Prostate gland (tissue), 2 donors: ENCODE results near the gene GTPBP3.

Source experiments
- POLR2A ChIP-seq: fragments of 450-650 bp; IDR thresholded peaks from one replicate; pipeline ENCODE4 v1.6.1; 2016; ENCODE audit warnings: antibody characterized with exemption, mild to moderate bottlenecking
- POLR2AphosphoS5 ChIP-seq: sonication (generic); formaldehyde crosslinking; IDR thresholded peaks from one replicate; pipeline ENCODE4 v1.6.1; 2017; ENCODE audit warnings: antibody characterized with exemption
- TF ChIP-seq, protein P1 (sequence below), 4 experiments: fragments of 200-600 bp in 2 of 4; fragments of 450-650 bp in 2 of 4; sonication (generic) in 2 of 4; IDR thresholded peaks; 1 replicate in 3 of 4; 2 replicates in 1 of 4; pipeline ENCODE4 v1.5.1; 2016 to 2019; ENCODE audit warnings: antibody characterized with exemption in 4 of 4, mild to moderate bottlenecking in 2 of 4, moderate library complexity in 2 of 4

DNA sequence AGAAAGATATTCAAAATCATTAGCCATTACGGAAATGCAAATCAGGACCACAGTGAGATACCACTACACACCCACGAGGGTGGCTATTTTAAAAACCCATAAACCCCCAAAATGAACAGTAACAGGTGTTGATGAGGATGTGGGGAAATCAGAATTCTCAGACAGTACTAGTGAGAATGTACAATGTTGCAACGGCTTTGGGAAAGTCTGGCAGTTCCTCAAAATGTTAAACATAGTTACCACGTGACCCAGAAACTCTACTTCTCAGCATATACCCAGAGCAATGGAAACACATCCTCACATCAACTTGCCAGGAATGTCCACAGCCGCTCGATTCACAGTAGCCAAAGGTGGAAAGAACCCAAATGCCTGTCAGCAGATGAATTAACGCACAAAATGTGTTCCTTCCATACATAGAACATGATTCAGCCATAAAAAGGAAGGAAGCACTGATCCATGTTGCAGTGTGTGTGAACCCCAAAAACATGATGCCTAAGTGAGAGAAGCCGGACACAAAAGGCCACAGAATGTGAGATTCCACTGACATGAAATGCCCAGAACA is 32.8 kb downstream of the GTPBP3 start:
- TF ChIP-seq, protein P1, sequence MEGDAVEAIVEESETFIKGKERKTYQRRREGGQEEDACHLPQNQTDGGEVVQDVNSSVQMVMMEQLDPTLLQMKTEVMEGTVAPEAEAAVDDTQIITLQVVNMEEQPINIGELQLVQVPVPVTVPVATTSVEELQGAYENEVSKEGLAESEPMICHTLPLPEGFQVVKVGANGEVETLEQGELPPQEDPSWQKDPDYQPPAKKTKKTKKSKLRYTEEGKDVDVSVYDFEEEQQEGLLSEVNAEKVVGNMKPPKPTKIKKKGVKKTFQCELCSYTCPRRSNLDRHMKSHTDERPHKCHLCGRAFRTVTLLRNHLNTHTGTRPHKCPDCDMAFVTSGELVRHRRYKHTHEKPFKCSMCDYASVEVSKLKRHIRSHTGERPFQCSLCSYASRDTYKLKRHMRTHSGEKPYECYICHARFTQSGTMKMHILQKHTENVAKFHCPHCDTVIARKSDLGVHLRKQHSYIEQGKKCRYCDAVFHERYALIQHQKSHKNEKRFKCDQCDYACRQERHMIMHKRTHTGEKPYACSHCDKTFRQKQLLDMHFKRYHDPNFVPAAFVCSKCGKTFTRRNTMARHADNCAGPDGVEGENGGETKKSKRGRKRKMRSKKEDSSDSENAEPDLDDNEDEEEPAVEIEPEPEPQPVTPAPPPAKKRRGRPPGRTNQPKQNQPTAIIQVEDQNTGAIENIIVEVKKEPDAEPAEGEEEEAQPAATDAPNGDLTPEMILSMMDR (IDR thresholded peaks at IDR 0.05) = no peak
- TF ChIP-seq POLR2A = no peak
- no peak for TF ChIP-seq POLR2AphosphoS5
